Loucy (cell line): Measurements from ENCODE around the gene EPS8L3.
"Not testable (repeated sequence)": the region's sequence is repeated elsewhere in the genome, so short reads cannot be mapped to it uniquely, and the experiment has no call there.

ENCODE experiments used
- EZH2phosphoT487 ChIP-seq: fragments of 200-600 bp; IDR thresholded peaks from 2 replicates; pipeline ENCODE4 v1.6.1; 2018; ENCODE audit warnings: antibody characterized with exemption, mild to moderate bottlenecking, moderate library complexity, borderline replicate concordance
- TF ChIP-seq, protein P1 (sequence below): fragments of 200-600 bp; sonication (generic); conservative IDR thresholded peaks from 2 replicates; pipeline ENCODE4 v1.5.1; 2014; ENCODE audit warnings: mild to moderate bottlenecking, antibody characterized with exemption, low read length

DNA sequence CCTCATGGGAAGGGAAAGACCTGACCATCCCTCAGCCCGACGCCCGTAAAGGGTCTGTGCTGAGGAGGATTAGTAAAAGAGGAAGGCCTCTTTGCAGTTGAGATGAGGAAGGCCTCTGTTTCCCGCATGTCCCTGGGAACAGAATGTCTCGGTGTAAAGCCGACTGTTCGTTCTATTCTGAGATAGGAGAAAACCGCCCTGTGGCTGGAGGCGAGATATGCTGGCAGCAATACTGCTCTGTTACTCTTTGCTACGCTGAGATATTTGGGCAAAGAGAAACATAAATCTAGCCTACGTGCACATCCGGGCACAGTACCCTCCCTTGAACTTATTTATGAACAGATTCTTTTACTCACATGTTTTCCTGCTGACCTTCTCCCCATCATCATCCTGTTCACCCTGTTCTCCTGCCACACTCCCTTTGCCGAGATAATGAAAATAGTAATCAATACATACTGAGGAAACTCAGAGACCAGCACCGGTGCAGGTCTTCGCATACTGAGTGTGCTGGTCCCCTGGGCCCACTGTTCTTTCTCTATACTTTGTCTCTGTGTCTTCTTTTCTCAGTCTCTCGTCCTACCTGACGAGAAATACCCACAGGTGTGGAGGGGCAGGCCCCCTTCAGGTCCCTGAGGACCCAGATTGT, 3.4 kb upstream of the EPS8L3 start:
- TF ChIP-seq, protein P1, sequence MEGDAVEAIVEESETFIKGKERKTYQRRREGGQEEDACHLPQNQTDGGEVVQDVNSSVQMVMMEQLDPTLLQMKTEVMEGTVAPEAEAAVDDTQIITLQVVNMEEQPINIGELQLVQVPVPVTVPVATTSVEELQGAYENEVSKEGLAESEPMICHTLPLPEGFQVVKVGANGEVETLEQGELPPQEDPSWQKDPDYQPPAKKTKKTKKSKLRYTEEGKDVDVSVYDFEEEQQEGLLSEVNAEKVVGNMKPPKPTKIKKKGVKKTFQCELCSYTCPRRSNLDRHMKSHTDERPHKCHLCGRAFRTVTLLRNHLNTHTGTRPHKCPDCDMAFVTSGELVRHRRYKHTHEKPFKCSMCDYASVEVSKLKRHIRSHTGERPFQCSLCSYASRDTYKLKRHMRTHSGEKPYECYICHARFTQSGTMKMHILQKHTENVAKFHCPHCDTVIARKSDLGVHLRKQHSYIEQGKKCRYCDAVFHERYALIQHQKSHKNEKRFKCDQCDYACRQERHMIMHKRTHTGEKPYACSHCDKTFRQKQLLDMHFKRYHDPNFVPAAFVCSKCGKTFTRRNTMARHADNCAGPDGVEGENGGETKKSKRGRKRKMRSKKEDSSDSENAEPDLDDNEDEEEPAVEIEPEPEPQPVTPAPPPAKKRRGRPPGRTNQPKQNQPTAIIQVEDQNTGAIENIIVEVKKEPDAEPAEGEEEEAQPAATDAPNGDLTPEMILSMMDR, result not testable (repeated sequence)
- TF ChIP-seq EZH2phosphoT487, result not testable (repeated sequence)
